ENCODE data around the gene ZNF574.
"Not testable (repeated sequence)": the region's sequence is repeated elsewhere in the genome, so short reads cannot be mapped to it uniquely, and the experiment has no call there.

- TF ChIP-seq POLR2AphosphoS5, CTCF, POLR2A, EP300 (IDR thresholded peaks at IDR 0.05): not testable (repeated sequence)
Observed at GRCh38 chr19:42100241-42100640, 24.3 kb downstream of the ZNF574 start.
